ENCODE measurements around the gene DMD. TPM values are rescaled to one million over a fixed set of nuclear protein-coding genes. Genes with fewer than 3 reads are reported as not detected.

Gene DMD
- total and polyA plus RNA-seq, 4 donors: 3.9 to 73.8 (median 11.2) TPM

DNA sequence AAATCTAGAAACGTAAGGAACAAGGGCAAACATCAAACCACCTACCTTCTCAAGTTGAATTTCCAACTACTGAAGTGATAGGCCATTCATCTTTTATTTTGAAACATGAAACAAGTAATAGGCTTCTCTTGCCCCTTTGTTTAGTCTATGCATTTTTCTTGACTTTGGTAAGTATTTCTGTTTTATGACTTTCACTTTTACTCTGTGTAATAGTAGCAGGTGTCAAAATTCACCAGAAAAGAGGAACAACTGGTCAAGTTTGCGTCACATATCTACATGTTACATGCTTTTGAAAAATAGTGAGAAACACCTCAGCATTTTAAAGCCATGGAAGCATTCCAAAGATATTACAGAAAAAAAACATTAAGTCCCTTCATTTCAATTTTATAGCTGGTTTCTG lies 1982.4 kb downstream of the DMD start:
- Histone ChIP-seq H3K4me3 (no peak overlapping the region), H3K9me3 (ENCODE audit: control insufficient read depth in 4 of 4, insufficient read depth in 3 of 4, low read length in 3 of 4) (no peaks in the 10 kb centered on the region), H3K36me3 (ENCODE audit: control insufficient read depth in 4 of 4, insufficient read depth in 4 of 4, low read length in 4 of 4) (no peaks in the 10 kb centered on the region), H3K27ac (ENCODE audit: low read depth in 1 of 2, low read length in 1 of 2) (no peak overlapping the region), H3K9ac (ENCODE audit: insufficient read depth in 1 of 2, low read length in 2 of 2) (no peak overlapping the region), H3K4me1 (ENCODE audit: control insufficient read depth in 5 of 5, insufficient read depth in 5 of 5, low read length in 5 of 5) (no peaks in the 10 kb centered on the region), H3K27me3 (ENCODE audit: control insufficient read depth in 3 of 3, insufficient read depth in 3 of 3, low read length in 2 of 3) (peaks cover 0 to 10% (median 3%) of the 10 kb centered on the region in 3 donors)
- WGBS, 2 donors: 22 to 44% methylated on average over 2 of the region's 2 CpGs
- no peak for DNase-seq
- no peak for ATAC-seq (ENCODE audit: insufficient read depth, low FRiP score)
- TF ChIP-seq, protein P1, sequence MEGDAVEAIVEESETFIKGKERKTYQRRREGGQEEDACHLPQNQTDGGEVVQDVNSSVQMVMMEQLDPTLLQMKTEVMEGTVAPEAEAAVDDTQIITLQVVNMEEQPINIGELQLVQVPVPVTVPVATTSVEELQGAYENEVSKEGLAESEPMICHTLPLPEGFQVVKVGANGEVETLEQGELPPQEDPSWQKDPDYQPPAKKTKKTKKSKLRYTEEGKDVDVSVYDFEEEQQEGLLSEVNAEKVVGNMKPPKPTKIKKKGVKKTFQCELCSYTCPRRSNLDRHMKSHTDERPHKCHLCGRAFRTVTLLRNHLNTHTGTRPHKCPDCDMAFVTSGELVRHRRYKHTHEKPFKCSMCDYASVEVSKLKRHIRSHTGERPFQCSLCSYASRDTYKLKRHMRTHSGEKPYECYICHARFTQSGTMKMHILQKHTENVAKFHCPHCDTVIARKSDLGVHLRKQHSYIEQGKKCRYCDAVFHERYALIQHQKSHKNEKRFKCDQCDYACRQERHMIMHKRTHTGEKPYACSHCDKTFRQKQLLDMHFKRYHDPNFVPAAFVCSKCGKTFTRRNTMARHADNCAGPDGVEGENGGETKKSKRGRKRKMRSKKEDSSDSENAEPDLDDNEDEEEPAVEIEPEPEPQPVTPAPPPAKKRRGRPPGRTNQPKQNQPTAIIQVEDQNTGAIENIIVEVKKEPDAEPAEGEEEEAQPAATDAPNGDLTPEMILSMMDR (IDR thresholded peaks at IDR 0.05; ENCODE audit: control extremely low read depth, extremely low read depth): no peak

DNA sequence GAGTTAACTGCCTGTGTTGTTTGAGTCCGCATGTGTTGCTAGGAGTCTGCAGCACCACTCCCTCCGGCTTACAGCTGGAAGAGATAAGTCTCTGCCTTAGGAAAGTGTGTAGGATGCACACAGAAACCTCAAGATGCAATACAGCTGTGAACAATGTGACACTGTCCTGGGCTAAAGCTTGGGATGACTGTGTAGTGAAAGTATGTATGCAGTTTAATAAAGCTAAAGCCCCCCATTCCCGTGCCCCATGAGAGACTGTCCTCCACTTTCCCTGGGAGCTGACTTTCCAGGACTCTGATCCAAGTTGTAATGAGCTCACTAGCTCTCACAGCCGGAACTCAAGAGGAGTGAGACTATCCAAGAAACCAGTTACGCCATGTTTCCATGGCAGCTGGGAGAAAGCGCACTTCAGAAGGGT lies 1982.9 kb downstream of the DMD start:
- ATAC-seq (ENCODE audit: insufficient read depth, low FRiP score) (no peak), DNase-seq (peak; percentile 68 to 87 (median 73))
- no peak overlapping the region for H3K4me3 ChIP-seq
- no peaks in the 10 kb centered on the region for H3K9me3 ChIP-seq (ENCODE audit: control insufficient read depth in 4 of 4, insufficient read depth in 3 of 4, low read length in 3 of 4)
- TF ChIP-seq, protein P1 (IDR thresholded peaks at IDR 0.05; ENCODE audit: control extremely low read depth, extremely low read depth): no peak
- no peaks in the 10 kb centered on the region for H3K4me1 ChIP-seq (ENCODE audit: control insufficient read depth in 5 of 5, insufficient read depth in 5 of 5, low read length in 5 of 5)
- H3K27ac ChIP-seq (ENCODE audit: low read depth in 1 of 2, low read length in 1 of 2): peak overlapping the region in 1 of 2 donors; percentile 0
- peak overlapping the region in 1 of 2 donors; percentile 28 for H3K9ac ChIP-seq (ENCODE audit: insufficient read depth in 1 of 2, low read length in 2 of 2)
- 65 to 70% methylated on average over 6 of the region's 6 CpGs for WGBS, 2 donors
- H3K36me3 ChIP-seq (ENCODE audit: control insufficient read depth in 4 of 4, insufficient read depth in 4 of 4, low read length in 4 of 4): no peaks in the 10 kb centered on the region
- H3K27me3 ChIP-seq (ENCODE audit: control insufficient read depth in 3 of 3, insufficient read depth in 3 of 3, low read length in 2 of 3): peaks cover 0 to 10% (median 3%) of the 10 kb centered on the region in 3 donors

DNA sequence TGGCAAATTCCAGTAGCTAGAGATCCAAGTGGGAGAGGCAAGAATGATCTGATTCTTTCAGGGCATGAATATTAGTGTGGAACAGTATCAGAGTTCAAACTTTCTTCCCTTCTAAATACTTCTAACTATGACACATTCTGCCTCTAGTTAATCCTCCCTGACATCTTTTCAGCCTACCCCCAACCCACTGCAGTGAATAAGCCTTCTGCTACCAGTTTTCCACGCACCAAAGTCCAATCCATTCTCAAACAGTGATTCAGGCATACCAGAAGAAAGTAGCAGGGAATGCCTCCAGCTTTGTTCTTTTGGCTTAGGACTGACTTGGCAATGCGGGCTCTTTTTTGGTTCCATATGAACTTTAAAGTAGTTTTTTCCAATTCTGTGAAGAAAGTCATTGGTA lies 1984.1 kb downstream of the DMD start:
- no peak for DNase-seq
- Histone ChIP-seq H3K36me3 (ENCODE audit: control insufficient read depth in 4 of 4, insufficient read depth in 4 of 4, low read length in 4 of 4) (no peaks in the 10 kb centered on the region), H3K27me3 (ENCODE audit: control insufficient read depth in 3 of 3, insufficient read depth in 3 of 3, low read length in 2 of 3) (peaks cover 0 to 5% (median 3%) of the 10 kb centered on the region in 3 donors), H3K27ac (ENCODE audit: low read depth in 1 of 2, low read length in 1 of 2) (no peak overlapping the region), H3K4me3 (no peak overlapping the region), H3K4me1 (ENCODE audit: control insufficient read depth in 5 of 5, insufficient read depth in 5 of 5, low read length in 5 of 5) (peaks cover 0 to 4% (median 0%) of the 10 kb centered on the region in 5 donors), H3K9me3 (ENCODE audit: control insufficient read depth in 4 of 4, insufficient read depth in 3 of 4, low read length in 3 of 4) (no peaks in the 10 kb centered on the region), H3K9ac (ENCODE audit: insufficient read depth in 1 of 2, low read length in 2 of 2) (no peak overlapping the region)
- 76 to 100% methylated on average over 2 of the region's 2 CpGs for WGBS, 2 donors
- ATAC-seq (ENCODE audit: insufficient read depth, low FRiP score): no peak
- TF ChIP-seq, protein P1 (IDR thresholded peaks at IDR 0.05; ENCODE audit: control extremely low read depth, extremely low read depth): no peak

DNA sequence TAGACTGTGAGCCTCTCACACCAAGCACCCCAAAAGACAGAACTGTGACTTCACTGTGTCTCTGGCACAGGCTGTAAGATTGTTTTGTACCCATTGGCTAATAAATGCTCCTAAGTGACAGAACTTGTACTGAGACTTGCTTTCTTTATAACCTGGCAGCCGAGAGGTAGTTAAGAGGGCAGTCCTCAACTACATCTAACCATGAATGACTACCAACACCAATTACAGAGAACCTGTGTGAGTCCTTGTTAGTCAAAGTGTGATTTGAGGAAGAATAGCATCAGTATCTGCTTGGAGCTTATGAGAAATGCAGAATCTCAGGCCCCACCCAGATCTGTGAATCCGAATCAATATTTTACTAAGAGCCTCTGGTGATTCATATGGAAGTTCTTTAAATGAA lies 1985.5 kb downstream of the DMD start:
- Histone ChIP-seq H3K27me3 (ENCODE audit: control insufficient read depth in 3 of 3, insufficient read depth in 3 of 3, low read length in 2 of 3) (peaks cover 0 to 5% (median 3%) of the 10 kb centered on the region in 3 donors), H3K9ac (ENCODE audit: insufficient read depth in 1 of 2, low read length in 2 of 2) (no peak overlapping the region), H3K27ac (ENCODE audit: low read depth in 1 of 2, low read length in 1 of 2) (no peak overlapping the region), H3K36me3 (ENCODE audit: control insufficient read depth in 4 of 4, insufficient read depth in 4 of 4, low read length in 4 of 4) (no peaks in the 10 kb centered on the region), H3K4me3 (no peak overlapping the region), H3K9me3 (ENCODE audit: control insufficient read depth in 4 of 4, insufficient read depth in 3 of 4, low read length in 3 of 4) (no peaks in the 10 kb centered on the region), H3K4me1 (ENCODE audit: control insufficient read depth in 5 of 5, insufficient read depth in 5 of 5, low read length in 5 of 5) (peaks cover 0 to 5% (median 0%) of the 10 kb centered on the region in 5 donors)
- ATAC-seq (ENCODE audit: insufficient read depth, low FRiP score) (no peak), DNase-seq (no peak)
- WGBS, 2 donors: 70 to 100% methylated on average over 2 of the region's 2 CpGs
- TF ChIP-seq, protein P1 (IDR thresholded peaks at IDR 0.05; ENCODE audit: control extremely low read depth, extremely low read depth): no peak

Data from lung (tissue), 12 donors.